B cell (primary cell): Measurements from ENCODE around the gene BRWD1. TPM values are rescaled to one million over a fixed set of nuclear protein-coding genes. Genes with fewer than 3 reads are reported as not detected.

Source experiments
- ATAC-seq: fragments of 200-7000 bp; cut with Tn5 transposase; one replicate; pipeline ENCODE4 v1.10.0; 2021; ENCODE audit warnings: low read depth, mild to moderate bottlenecking, moderate number of reproducible peaks, moderate library complexity
- CTCF ChIA-PET: fragments of 350-600 bp; sonication (Branson Sonifier 250); formaldehyde crosslinking; loops from one replicate; lab custom pipeline; 2021; ENCODE audit warnings: antibody characterized with exemption, inconsistent platforms; lab: Charles Lee
- POLR2A ChIA-PET: fragments of 350-600 bp; sonication (Branson Sonifier 250); formaldehyde crosslinking; loops from one replicate; lab custom pipeline; 2021; ENCODE audit warnings: antibody characterized with exemption; lab: Charles Lee
- DNase-seq: peaks from one replicate; pipeline ENCODE4 v3.0.0; 2013
- H2AFZ ChIP-seq: 2 replicates; pipeline ENCODE4 v1.6.1; 2012; ENCODE audit warnings: mild to moderate bottlenecking, low read depth, low read length; ENCODE audit not compliant: insufficient read depth, poor library complexity, severe bottlenecking
- H3K27ac ChIP-seq, 2 donors: 1 replicate in 1 of 2; 2 replicates in 1 of 2; pipeline ENCODE4 v1.5.1; 2012 to 2013; ENCODE audit warnings: low read length in 2 of 2, mild to moderate bottlenecking in 2 of 2, moderate library complexity in 1 of 2
- H3K27me3 ChIP-seq, 4 experiments: fragments of 200-600 bp in 1 of 4; sonication (generic) in 1 of 4; replicated peaks in 1 of 4; 1 replicate in 2 of 4; 2 replicates in 2 of 4; pipeline versions ENCODE4 v1.6.1 to v1.7.0; 2013 to 2016; ENCODE audit warnings: low read length in 3 of 4, mild to moderate bottlenecking in 2 of 4, mixed read lengths in 1 of 4, moderate library complexity in 1 of 4; ENCODE audit not compliant: insufficient read depth in 4 of 4, control insufficient read depth in 3 of 4; ENCODE audit errors: control extremely low read depth in 1 of 4
- H3K36me3 ChIP-seq, 2 experiments: replicated peaks in 1 of 2; 1 replicate in 1 of 2; 2 replicates in 1 of 2; pipeline versions ENCODE4 v1.6.1 to v1.7.1; 2013; ENCODE audit warnings: low read length in 1 of 2; ENCODE audit not compliant: insufficient read depth in 2 of 2, control insufficient read depth in 1 of 2; ENCODE audit errors: control extremely low read depth in 1 of 2, extremely low read depth in 1 of 2
- H3K4me1 ChIP-seq, 2 donors: fragments of 200-600 bp in 1 of 2; sonication (generic) in 1 of 2; 1 replicate in 1 of 2; 2 replicates in 1 of 2; pipeline versions ENCODE4 v1.5.1 to v1.6.1; 2013 to 2017; ENCODE audit warnings: low read length in 2 of 2; ENCODE audit not compliant: control insufficient read depth in 2 of 2, insufficient read depth in 2 of 2
- H3K4me2 ChIP-seq: replicated peaks from 2 replicates; pipeline ENCODE3; 2012; ENCODE audit warnings: mild to moderate bottlenecking, low read depth, low read length; ENCODE audit not compliant: poor library complexity, severe bottlenecking
- H3K4me3 ChIP-seq, 5 experiments: fragments of 200-600 bp in 1 of 5; sonication (generic) in 1 of 5; 1 replicate in 3 of 5; 2 replicates in 2 of 5; pipeline versions ENCODE4 v1.5.1 to v1.7.0; 2011 to 2016; ENCODE audit warnings: low read length in 4 of 5, mild to moderate bottlenecking in 4 of 5, low read depth in 2 of 5, control low read depth in 1 of 5, moderate library complexity in 1 of 5; ENCODE audit not compliant: insufficient read depth in 1 of 5; ENCODE audit errors: control extremely low read depth in 1 of 5, extremely low read depth in 1 of 5
- H3K79me2 ChIP-seq: fragments of 200-600 bp; sonication (generic); one replicate; pipeline ENCODE4 v1.6.0; 2016; ENCODE audit warnings: low read length; ENCODE audit not compliant: control insufficient read depth, insufficient read depth
- H3K9ac ChIP-seq: fragments of 200-600 bp; sonication (generic); 2 replicates; pipeline ENCODE4 v1.6.1; 2017; ENCODE audit warnings: mild to moderate bottlenecking, low read length, moderate library complexity
- H3K9me3 ChIP-seq, 3 donors: one replicate each; pipeline versions ENCODE4 v1.6.1 to v1.7.1; 2013; ENCODE audit warnings: low read length in 2 of 3; ENCODE audit not compliant: control insufficient read depth in 2 of 3, insufficient read depth in 1 of 3; ENCODE audit errors: control extremely low read depth in 1 of 3
- H4K20me1 ChIP-seq: 2 replicates; pipeline ENCODE4 v1.6.0; 2012; ENCODE audit warnings: mild to moderate bottlenecking, low read length; ENCODE audit not compliant: insufficient read depth, control insufficient read depth, poor library complexity, severe bottlenecking
- H3K27ac Mint-ChIP-seq: one replicate; pipeline ENCODE4 v1.8.0; 2021; ENCODE audit warnings: mixed read lengths
- H3K27me3 Mint-ChIP-seq: one replicate; pipeline ENCODE4 v1.8.0; 2021; ENCODE audit warnings: mixed read lengths
- H3K4me1 Mint-ChIP-seq: one replicate; pipeline ENCODE4 v1.8.0; 2021; ENCODE audit warnings: mixed read lengths
- H3K4me3 Mint-ChIP-seq: one replicate; pipeline ENCODE4 v1.8.0; 2021; ENCODE audit warnings: mixed read lengths
- H3K9me3 Mint-ChIP-seq: one replicate; pipeline ENCODE4 v1.8.0; 2022; ENCODE audit warnings: mixed read lengths; ENCODE audit not compliant: insufficient read depth
- EZH2 ChIP-seq: IDR thresholded peaks from 2 replicates; pipeline ENCODE4 v1.6.1; 2012; ENCODE audit warnings: borderline replicate concordance, low read depth, mild to moderate bottlenecking, moderate library complexity, low read length; ENCODE audit not compliant: insufficient read depth, poor library complexity, severe bottlenecking
- WGBS: methylation state at CpG from one replicate; pipeline ENCODE4 v1.1.5; 2013; ENCODE audit warnings: missing lambda C conversion rate; ENCODE audit not compliant: insufficient coverage; 5-methylcytosine and 5-hydroxymethylcytosine counted together
- intact Hi-C: fragments of 100-400 bp; cut with micrococcal nuclease; formaldehyde crosslinking; loops from one replicate; pipeline ENCODE4 v1.10.0; 2022
- polyA plus RNA-seq: library from polyadenylated mRNA; depleted of rRNA; stranded (reverse); fragments of >200 nt; gene quantifications from 2 replicates; pipeline ENCODE4 v1.2.3, GENCODE V29; 2012
- total RNA-seq, 2 donors: library from RNA; stranded (reverse); fragments of 120-200 nt in 1 of 2; gene quantifications; 1 replicate in 1 of 2; 2 replicates in 1 of 2; pipeline versions ENCODE4 v1.2.3 to v1.2.4, GENCODE V29; 2013 to 2022
- TF ChIP-seq, protein P1 (sequence below): fragments of 200-600 bp; IDR thresholded peaks from one replicate; pipeline ENCODE4 v1.8.0; 2022; ENCODE audit warnings: antibody characterized with exemption, mild to moderate bottlenecking

The BRWD1 gene
- total and polyA plus RNA-seq, 2 donors (not counting 1 experiment from before 2014, with no cell fraction given): 9.4 to 93.9 TPM

DNA sequence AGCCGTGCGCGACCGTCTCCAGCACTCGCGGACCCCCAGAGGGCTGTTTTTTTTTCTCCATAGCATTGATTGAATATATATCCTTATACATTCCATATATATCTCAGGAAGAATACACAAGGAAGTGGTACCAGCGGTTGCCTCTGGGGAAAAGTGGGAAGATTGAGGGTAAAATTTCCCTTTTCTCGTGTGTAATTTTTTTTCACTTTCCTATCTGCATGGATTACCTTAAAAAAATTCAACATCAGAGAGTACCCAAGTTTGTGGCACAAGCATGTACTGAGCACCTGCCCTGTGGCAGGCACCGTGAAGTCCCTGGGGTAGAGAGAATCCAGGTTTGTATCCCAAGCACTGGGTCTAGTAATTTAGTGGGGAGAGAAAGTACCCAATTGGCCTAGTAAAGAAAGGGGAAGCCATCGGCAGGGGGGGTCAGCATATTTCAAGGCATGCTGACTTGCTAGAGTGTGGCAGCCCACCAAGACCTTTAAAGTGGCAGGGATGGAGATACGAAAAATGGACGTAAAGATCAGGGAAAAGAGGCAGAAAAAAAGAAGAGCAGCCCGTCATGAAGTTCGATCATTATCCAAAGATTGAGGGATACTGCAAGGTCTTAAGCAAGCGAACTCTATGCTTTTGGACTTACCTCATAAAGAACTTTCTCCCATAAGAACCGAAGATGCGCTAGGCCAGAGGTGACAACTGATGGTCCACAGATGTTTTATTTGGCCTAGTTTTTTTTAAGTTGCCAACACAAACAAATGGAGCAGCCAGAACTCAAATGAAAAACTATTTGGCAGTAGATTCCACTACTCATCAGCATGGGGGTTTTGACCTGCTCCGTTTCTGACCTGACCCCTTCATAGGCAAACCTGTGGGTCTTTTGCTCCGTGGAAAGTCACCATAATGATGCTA, 36.9 kb upstream of the BRWD1 start:
- Mint-ChIP-seq H3K27me3 (peaks cover 10% of the 10 kb centered on the region), H3K4me1 (peaks cover 24% of the 10 kb centered on the region), H3K27ac (peak overlapping the region; percentile 99), H3K4me3 (peak overlapping the region; percentile 98), H3K9me3 (no peaks in the 10 kb centered on the region)
- no peak for DNase-seq
- intact Hi-C loops: no loop called here
- H4K20me1 ChIP-seq: peaks cover 19% of the 10 kb centered on the region
- no peak for TF ChIP-seq EZH2
- TF ChIP-seq, protein P1, sequence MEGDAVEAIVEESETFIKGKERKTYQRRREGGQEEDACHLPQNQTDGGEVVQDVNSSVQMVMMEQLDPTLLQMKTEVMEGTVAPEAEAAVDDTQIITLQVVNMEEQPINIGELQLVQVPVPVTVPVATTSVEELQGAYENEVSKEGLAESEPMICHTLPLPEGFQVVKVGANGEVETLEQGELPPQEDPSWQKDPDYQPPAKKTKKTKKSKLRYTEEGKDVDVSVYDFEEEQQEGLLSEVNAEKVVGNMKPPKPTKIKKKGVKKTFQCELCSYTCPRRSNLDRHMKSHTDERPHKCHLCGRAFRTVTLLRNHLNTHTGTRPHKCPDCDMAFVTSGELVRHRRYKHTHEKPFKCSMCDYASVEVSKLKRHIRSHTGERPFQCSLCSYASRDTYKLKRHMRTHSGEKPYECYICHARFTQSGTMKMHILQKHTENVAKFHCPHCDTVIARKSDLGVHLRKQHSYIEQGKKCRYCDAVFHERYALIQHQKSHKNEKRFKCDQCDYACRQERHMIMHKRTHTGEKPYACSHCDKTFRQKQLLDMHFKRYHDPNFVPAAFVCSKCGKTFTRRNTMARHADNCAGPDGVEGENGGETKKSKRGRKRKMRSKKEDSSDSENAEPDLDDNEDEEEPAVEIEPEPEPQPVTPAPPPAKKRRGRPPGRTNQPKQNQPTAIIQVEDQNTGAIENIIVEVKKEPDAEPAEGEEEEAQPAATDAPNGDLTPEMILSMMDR: no peak
- H3K4me1 ChIP-seq: peaks cover 18 to 25% of the 10 kb centered on the region in 2 donors
- peak overlapping the region; percentile 67 to 77 for H3K27ac ChIP-seq
- H3K4me3 ChIP-seq: peak overlapping the region; percentile 42 to 89 (median 81)
- H3K9ac ChIP-seq: peak overlapping the region; percentile 79
- H2AFZ ChIP-seq: peak overlapping the region; percentile 88
- ChIA-PET CTCF (interaction anchor here (1.1 kb wide), 1 partner anchor 38 kb away, joined by 3 read pairs; no protein-coding TSS in a partner anchor), POLR2A (interaction anchor here (1.1 to 3.7 kb wide), 5 partner anchors 30 to 167 kb away, joined by 3 to 47 read pairs (median 8); partner anchors contain the start of genes BRWD1 and PSMG1)
- H3K9me3 ChIP-seq: no peaks in the 10 kb centered on the region
- peak overlapping the region; percentile 73 for H3K4me2 ChIP-seq
- H3K36me3 ChIP-seq: peaks cover 0 to 16% of the 10 kb centered on the region in 2 experiments
- H3K27me3 ChIP-seq: no peaks in the 10 kb centered on the region
- WGBS: 91% methylated on average over 9 of the region's 19 CpGs
- peaks cover 27% of the 10 kb centered on the region for H3K79me2 ChIP-seq
- no peak for ATAC-seq
